ENCODE data around the gene NHLRC4. TPM values are rescaled to one million over a fixed set of nuclear protein-coding genes. Genes with fewer than 3 reads are reported as not detected.

NHLRC4 gene
- total and polyA plus RNA-seq, 2 of the 13 experiments (the other 11 are each of a cell fraction or from before 2014, with no cell fraction given) = 0.40 to 0.59 TPM

DNA sequence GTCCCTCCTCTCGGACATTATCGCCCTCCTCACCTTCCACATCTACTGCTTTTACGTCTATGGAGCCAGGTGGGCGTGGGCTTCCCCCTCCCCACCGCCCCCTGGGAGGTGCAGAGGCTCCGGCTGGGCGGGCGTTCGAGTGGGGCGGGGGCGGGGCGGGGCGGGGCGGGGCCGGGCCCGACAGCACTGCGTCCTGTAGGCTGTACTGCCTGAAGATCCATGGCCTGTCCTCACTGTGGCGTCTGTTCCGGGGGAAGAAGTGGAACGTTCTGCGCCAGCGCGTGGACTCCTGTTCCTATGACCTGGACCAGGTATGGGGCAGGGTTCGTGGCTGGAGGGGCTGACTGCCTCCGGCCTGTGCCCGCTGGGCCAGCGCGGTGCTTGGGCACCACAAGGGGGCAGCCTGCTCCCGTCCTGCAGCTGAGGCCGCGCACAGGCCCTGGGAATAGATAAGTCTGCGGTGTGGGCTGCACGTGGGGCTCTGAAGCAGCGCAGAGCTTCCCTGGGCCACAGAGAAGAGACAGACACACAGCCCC is 12.1 kb downstream of the NHLRC4 start (continued):
- no peak for TF ChIP-seq SNAPC2 (CRISPR knock-in tag; IDR thresholded peaks at IDR 0.05)
- TF ChIP-seq ZNF766 (CRISPR knock-in tag; IDR thresholded peaks at IDR 0.05; ENCODE audit: borderline replicate concordance) = peak; percentile 35; the same call in 1 of the 2 replicates
- no peak for TF ChIP-seq NFYC (CRISPR knock-in tag; IDR thresholded peaks at IDR 0.05)
- peak; percentile 80; the same call in 1 of the 2 replicates for TF ChIP-seq MYC (CRISPR knock-in tag; IDR thresholded peaks at IDR 0.05; ENCODE audit: borderline replicate concordance)
- TF ChIP-seq, protein P1, sequence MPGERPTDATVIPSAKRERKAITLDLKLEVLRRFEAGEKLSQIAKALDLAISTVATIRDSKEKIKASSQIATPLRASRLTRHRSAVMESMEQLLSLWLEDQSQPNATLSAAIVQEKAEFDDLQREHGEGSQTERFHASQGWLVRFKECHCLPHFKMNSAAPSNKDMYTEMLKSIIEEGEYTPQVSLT (CRISPR knock-in tag; IDR thresholded peaks at IDR 0.05; ENCODE audit: borderline replicate concordance, low read depth) = no peak
- TF ChIP-seq, protein P2, sequence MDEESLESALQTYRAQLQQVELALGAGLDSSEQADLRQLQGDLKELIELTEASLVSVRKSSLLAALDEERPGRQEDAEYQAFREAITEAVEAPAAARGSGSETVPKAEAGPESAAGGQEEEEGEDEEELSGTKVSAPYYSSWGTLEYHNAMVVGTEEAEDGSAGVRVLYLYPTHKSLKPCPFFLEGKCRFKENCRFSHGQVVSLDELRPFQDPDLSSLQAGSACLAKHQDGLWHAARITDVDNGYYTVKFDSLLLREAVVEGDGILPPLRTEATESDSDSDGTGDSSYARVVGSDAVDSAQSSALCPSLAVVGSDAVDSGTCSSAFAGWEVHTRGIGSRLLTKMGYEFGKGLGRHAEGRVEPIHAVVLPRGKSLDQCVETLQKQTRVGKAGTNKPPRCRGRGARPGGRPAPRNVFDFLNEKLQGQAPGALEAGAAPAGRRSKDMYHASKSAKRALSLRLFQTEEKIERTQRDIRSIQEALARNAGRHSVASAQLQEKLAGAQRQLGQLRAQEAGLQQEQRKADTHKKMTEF (CRISPR knock-in tag; IDR thresholded peaks at IDR 0.05) = peak; percentile 41; the same call in 1 of the 2 replicates
- TF ChIP-seq ZNF652 (CRISPR knock-in tag; IDR thresholded peaks at IDR 0.05; ENCODE audit: borderline replicate concordance, low read depth) = no peak
- TF ChIP-seq MEIS1 (CRISPR knock-in tag; IDR thresholded peaks at IDR 0.05; ENCODE audit: borderline replicate concordance) = no peak
- TF ChIP-seq RFX5 (IDR thresholded peaks at IDR 0.05; ENCODE audit: low read depth, low read length) = no peak
- 0 out of 2 replicates have a peak, but pooled peaks have one; percentile 15 for TF ChIP-seq HNF4G (IDR thresholded peaks at IDR 0.05; ENCODE audit: borderline replicate concordance, low read depth, low read length)
- TF ChIP-seq HNF4G (CRISPR knock-in tag; IDR thresholded peaks at IDR 0.05; ENCODE audit: borderline replicate concordance, low read depth) = no peak
- no peak for TF ChIP-seq GABPA (IDR thresholded peaks at IDR 0.05; ENCODE audit: low read depth, low read length)
- peak; percentile 20; the same call in 1 of the 2 replicates for TF ChIP-seq GABPA (CRISPR knock-in tag; IDR thresholded peaks at IDR 0.05; ENCODE audit: low read depth)
- TF ChIP-seq, protein P3, sequence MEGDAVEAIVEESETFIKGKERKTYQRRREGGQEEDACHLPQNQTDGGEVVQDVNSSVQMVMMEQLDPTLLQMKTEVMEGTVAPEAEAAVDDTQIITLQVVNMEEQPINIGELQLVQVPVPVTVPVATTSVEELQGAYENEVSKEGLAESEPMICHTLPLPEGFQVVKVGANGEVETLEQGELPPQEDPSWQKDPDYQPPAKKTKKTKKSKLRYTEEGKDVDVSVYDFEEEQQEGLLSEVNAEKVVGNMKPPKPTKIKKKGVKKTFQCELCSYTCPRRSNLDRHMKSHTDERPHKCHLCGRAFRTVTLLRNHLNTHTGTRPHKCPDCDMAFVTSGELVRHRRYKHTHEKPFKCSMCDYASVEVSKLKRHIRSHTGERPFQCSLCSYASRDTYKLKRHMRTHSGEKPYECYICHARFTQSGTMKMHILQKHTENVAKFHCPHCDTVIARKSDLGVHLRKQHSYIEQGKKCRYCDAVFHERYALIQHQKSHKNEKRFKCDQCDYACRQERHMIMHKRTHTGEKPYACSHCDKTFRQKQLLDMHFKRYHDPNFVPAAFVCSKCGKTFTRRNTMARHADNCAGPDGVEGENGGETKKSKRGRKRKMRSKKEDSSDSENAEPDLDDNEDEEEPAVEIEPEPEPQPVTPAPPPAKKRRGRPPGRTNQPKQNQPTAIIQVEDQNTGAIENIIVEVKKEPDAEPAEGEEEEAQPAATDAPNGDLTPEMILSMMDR (CRISPR knock-in tag; IDR thresholded peaks at IDR 0.05) = peak; percentile 98
- no peak for TF ChIP-seq NFKB2 (CRISPR knock-in tag; IDR thresholded peaks at IDR 0.05; ENCODE audit: borderline replicate concordance)
- TF ChIP-seq, protein P4, sequence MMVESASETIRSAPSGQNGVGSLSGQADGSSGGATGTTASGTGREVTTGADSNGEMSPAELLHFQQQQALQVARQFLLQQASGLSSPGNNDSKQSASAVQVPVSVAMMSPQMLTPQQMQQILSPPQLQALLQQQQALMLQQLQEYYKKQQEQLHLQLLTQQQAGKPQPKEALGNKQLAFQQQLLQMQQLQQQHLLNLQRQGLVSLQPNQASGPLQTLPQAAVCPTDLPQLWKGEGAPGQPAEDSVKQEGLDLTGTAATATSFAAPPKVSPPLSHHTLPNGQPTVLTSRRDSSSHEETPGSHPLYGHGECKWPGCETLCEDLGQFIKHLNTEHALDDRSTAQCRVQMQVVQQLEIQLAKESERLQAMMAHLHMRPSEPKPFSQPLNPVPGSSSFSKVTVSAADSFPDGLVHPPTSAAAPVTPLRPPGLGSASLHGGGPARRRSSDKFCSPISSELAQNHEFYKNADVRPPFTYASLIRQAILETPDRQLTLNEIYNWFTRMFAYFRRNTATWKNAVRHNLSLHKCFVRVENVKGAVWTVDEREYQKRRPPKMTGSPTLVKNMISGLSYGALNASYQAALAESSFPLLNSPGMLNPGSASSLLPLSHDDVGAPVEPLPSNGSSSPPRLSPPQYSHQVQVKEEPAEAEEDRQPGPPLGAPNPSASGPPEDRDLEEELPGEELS (CRISPR knock-in tag; IDR thresholded peaks at IDR 0.05) = no peak
